Ramos (cell line): Measurements from ENCODE around the gene F11R.
"Not testable (repeated sequence)": the region's sequence is repeated elsewhere in the genome, so short reads cannot be mapped to it uniquely, and the experiment has no call there.

Source experiments
- in situ Hi-C: fragments of 300-500 bp; cut with MboI; formaldehyde crosslinking; loops from one replicate; pipeline ENCODE4 v1.14.3; 2022; ENCODE audit warnings: low sequenced_read_pairs; ENCODE audit not compliant: unreplicated experiment

Gene F11R

DNA sequence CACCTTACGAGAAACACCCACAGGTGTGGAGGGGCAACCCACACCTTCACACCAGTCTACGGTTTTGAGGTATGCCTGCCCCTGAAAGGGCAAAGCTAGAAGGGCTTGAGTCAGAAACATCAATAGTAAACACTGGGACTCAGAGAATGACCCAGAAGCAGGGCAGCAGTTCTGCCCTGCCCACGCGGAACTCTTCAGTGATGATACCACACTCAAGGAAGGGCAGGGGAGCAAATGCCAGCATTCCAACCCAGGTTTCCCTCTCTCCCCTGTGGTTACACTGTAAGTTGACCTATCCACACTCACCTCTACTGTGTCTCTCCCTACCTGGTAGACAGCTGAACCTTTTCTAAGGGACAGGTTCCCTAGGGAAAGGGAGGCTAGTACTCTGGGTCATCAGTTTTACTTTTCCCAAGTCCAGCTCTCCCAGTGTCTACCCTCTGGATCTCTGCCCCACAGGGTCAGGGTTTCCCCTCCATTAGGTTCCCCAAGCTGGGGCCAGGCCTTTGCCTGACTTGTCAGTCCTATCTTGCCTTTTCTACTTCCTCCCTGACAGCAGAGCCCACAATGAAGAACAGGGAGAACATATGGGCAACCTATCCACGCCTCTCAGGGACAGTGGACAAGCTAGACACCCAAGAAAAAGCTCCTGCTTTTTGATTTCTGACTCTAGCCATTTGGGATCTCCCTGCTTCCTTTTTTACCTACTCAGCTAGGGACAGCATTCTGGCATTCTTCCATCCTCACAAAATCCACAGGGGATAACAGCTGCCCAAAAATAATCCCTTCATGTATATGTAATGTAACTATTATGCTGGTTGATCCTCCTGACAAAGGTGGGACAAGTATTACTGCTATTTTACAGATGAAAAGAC is 3.0 kb downstream of the F11R start:
- in situ Hi-C loops: no loop called here

DNA sequence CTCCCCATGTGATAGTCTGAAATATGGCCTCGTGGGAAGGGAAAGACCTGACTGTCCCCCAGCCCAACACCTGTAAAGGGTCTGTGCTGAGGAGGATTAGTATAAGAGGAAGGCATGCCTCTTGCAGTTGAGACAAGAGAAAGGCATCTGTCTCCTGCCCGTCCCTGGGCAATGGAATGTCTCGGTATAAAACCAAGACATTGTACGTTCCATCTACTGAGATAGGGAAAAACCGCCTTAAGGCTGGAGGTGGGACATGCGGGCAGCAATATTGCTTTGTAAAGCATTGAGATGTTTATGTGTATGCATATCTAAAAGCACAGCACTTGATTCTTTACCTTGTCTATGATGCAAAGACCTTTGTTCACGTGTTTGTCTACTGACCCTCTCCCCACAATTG is 3.8 kb downstream of the F11R start:
- in situ Hi-C loops: not testable (repeated sequence)

DNA sequence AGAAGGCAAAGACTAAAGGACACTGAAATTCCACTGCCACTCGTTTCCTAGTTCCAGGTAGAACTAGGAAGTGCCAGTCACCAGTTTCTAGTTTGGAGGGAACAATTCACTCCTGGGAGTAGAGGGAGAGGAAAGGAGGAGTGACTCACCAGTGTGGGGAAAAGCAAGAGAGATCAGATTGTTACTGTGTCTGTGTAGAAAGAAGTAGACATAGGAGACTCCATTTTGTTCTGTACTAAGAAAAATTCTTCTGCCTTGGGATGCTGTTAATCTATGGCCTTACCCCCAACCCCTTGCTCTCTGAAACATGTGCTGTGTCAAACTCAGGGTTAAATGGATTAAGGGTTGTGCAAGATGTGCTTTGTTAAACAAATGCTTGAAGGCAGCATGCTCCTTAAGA is 4.3 kb downstream of the F11R start:
- in situ Hi-C loops: not testable (repeated sequence)

DNA sequence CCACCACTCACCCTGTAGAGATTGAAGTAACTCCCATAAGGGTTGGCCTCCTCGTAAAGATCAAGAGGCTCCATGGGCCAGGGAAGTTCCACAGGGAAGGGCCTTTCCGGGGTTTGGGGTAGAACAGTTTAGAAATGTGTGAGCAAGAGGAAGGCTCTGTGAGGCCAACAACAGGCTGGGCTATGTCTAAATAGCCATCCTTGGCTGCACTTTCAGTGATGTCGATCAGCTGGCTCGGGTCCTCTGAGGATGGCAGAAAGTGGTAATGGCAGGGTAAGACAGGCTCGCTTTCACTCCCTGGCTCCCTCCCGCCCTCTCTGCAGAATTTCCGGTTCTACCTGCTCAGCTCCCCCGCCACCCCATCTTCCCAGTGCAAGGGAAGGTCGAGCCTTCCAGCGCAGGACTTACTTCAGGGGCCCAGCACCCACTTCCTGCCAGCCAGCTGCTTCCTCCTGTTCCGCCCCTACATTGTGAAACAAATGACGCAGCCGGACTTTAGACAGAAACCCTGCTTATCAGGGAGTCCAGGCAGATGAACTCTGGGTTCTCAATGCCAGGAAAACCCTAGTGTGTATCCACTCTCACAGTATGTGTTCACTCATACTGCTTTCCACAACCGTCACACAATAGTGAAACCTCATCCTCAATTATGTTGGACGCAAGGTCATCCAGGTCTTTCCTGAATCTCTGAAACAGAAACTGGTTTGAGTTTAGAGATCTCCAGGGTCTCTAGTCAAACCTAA is 7.3 kb downstream of the F11R start:
- in situ Hi-C loops: no loop called here

DNA sequence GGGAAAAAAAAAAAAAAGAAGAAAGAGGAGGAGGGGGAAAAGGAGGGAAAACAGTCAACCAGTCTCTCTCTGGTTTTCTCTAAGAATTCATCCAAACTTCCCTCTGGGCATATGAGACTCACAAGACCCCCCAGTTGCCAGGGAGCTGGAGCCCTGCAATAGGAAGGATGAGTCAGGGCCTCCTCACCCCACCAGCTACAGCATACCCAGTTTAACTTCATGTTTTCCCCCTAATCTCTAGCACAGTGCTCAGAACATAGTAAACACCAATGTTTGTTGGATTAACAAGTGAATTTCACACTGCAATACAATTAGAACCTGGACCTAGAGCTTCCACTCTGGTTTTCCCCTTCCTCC is 7.8 kb downstream of the F11R start:
- in situ Hi-C loops: no loop called here

DNA sequence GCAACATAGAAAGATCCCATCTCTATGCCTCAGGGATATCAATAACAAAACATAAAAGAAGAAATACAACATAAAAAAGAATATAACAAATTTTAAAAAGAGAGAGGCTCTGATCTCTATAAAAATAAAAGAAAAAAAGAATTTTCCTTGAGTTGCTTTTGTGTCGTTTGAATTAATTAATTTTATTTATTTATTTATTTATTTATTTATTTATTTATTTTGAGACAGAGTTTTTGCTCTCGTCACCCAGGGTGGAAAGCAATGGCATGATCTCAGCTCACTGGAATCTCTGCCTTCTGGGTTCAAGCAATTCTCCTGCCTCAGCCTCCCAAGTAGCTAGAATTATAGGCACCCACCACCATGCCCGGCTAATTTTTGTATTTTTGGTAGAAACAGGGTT is 8.5 kb downstream of the F11R start:
- in situ Hi-C loops: no loop called here

DNA sequence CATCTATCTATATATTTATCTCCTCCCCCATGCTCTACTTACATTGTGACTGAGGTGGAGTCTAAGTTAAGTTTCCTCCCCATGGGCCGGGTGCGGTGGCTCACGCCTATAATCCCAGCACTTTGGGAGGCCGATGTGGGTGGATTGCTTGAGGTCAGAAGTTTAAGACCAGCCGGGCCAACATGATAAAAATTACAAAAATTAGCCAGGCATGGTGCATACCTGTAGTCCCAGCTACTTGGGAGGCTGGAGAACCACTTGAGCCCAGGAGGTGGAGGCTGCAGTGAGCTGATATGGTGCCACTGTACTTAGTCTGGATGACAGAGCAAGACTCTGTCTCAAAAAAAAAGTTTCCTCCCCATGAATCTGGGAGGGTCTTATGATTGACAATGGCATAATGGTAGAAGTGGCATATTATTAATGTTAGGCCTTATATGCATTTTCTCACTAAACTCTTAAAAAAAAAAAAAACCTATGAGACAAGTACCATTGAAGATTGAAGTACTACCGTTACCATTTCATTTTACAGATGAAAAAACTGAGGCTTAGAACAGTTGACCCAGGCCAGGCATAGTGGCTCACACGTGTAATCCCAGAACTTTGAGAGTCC is 11.2 kb downstream of the F11R start:
- in situ Hi-C loops: no loop called here

DNA sequence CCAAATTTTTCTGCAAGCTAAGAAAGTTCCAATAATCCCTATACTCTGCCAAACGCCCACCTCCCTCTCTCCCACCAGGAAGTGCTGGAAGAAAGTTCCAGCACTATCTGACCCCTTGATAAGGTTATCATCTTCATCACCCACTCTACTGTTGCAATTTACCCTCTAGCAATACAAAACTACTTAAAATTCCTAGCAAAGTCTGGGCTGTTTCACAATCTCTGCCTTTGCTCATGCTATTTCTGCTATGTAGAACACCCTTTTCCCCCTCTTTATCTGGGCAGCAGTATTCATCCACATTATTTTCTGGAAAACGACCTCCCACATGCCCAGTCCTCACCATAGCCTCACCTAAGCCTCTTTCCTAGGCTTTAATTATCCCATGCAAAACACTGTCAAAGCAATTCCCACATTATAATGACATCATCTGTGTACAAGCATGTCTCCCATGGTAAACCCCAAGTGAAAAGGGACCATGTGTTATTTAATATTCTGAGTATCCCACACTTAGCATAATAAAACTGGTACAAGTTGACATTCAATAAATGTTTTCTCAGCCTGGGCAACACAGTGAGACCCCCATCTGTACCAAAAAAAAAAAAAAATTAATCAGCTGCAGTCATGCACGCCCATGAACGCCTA is 12.0 kb downstream of the F11R start:
- in situ Hi-C loops: no loop called here

DNA sequence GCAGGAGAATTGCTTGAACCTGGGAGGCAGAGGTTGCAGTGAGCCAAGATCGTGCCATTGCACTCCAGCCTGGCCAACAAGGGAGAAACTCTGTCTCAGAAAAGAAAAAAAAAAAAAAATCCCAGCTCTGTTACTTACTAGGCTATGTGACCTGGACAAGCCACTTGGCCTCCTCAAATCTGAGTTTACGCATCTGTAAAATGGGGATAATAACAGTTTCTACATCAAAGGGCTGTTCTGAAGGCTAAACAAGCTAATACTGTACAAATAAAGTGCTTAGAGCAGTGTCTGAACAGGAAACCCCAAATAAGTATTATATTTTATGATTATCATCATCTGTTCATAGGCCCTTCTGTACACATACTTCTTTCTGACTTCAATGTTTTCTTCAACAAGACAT is 13.6 kb downstream of the F11R start:
- in situ Hi-C loops: no loop called here

DNA sequence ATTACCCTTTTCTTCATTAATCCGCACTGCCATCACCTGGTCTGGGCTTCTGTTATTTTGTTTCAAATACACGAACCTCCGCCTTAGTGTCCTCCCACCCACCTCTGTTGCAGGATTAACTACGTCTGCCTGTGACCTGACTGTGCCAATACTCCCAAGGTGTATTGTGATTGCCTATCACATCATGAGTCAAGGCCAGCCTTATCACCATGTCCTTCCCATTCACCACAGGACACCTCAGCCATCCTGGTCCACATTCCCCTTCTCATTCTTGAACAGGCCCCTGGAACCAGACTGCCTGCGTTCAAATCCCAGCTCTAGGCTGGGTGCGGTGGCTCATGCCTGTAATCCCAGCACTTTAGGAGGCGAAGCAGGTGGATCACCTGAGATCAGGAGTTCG is 14.4 kb downstream of the F11R start:
- in situ Hi-C loops: no loop called here

DNA sequence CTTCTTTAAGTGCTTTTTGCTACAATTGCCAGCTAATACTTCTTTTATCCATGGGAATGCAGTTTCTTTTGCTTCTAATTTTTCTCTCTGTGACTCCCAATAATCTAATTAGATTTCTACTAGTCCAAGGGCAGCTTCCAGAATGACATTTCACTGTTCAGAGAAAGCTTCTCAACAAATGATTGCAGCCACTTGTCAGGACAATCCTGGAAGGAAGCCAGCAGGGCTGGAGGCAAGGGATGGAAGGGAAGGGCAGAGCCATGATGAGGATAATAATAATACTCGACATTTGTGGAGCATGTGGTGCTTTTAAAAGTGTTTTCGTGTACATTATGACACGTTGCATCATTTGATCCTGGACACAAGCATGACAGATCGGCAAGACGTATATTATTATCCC is 19.4 kb downstream of the F11R start:
- in situ Hi-C loops: no loop called here

DNA sequence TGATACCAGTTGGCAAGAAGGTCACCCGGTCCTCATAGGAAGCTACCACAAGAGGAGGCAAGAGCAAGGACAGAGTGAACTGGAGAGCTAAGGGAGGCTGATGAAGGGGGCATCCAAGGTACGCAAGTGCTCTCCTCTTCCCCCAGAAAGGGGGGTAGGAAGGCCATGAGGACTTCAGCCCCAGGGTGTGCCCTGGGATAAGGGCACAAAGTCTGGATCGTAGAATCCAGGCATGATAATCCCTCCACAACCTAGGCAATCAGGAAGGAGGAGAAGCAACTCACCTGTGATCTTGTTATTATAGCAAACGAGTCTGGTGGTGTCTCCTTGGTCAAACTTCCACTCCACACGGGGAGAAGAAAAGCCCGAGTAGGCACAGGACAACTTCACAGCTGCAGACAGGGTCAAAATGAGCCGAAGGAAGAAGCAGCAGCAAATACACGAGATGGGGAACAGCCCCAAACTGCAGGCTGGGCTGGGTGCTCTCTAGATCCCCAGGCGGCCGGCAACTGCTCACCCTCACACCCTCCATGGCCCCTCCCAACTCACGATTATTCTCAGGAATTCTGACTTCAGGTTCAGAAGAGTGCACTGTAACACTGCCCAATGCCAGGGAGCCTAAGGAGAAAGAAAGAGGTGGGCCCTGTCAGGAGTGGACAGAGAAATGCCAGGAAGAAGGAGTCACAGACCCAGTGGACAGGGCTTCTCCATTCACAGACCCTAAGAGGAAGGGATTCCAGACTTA is 20.0 kb downstream of the F11R start:
- in situ Hi-C loops: no loop called here

DNA sequence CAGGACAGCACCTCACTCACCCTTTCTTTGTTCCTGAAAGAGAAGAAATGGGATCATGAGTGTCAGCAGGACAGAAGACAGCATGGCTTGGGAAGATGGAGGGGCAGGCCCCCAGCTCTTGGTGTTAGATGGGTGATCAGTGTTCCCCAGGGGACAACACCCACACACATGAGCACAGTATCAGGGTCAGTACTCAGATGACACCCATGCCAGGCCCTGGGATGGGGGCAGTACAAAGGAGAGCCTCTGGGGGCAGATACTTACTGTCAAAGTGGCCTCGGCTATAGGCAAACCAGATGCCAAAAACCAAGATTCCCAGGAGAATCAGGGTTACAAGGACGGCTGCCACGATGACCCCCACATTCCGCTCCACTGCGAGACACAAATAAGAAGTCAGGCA is 21.6 kb downstream of the F11R start:
- in situ Hi-C loops: loop anchor here (10.0 kb wide), 1 partner anchor 95 kb away; the partner anchor contains the start of gene KLHDC9

DNA sequence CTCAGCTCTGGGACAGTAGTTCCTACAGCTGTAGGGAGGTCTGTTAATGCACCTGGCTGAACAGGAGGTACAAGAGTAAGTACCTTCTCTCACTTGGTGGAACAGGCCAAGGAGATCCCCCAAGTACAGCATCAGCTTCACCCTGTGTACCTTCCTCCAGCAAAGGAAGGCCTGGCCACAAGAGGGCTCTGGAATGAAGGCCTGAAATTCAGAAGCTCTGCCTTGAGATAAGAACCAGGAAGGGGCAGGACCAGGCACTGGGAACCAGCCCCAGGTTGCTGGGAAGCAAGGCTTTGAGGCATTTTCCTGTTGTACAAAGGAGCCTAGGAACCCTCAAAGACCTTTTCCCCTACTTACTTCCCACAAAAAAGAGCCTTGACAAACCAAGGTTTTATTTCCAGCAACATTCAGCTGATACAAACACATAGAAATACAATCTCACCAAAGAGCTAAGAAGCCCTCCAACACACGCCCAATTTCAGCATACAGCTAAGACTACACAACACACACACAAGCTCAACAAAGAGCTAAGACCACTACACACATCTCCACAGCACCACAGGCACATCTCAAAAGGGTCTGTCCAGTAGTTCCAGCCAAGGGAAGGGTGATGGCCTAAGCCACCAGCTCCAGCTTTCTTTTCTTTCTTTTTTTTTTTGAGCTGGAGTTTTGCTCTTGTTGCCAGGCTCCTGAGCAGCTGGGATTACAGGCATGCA is 23.5 kb downstream of the F11R start:
- in situ Hi-C loops: loop anchor here (10.0 kb wide), 1 partner anchor 97 kb away; the partner anchor contains the start of gene KLHDC9

DNA sequence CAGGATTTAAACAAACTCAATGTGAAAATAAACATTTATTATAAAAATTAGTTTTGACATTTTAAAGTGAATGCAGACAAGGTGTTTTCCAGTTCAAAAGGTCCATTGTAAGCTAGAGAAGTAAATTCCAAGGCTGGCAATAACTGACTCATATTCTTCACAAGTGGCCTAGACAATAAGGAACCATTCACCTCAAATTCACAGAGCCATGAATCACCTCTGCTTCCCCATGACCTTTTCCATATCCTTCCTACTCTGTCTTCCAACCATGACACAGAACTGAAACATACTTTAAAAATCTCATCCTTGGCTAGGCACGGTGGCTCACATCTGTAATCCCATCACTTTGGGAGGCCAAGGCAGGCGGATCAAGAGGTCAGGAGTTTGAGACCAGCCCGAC is 24.8 kb downstream of the F11R start:
- in situ Hi-C loops: loop anchor here (10.0 kb wide), 1 partner anchor 99 kb away; the partner anchor contains the start of gene KLHDC9

DNA sequence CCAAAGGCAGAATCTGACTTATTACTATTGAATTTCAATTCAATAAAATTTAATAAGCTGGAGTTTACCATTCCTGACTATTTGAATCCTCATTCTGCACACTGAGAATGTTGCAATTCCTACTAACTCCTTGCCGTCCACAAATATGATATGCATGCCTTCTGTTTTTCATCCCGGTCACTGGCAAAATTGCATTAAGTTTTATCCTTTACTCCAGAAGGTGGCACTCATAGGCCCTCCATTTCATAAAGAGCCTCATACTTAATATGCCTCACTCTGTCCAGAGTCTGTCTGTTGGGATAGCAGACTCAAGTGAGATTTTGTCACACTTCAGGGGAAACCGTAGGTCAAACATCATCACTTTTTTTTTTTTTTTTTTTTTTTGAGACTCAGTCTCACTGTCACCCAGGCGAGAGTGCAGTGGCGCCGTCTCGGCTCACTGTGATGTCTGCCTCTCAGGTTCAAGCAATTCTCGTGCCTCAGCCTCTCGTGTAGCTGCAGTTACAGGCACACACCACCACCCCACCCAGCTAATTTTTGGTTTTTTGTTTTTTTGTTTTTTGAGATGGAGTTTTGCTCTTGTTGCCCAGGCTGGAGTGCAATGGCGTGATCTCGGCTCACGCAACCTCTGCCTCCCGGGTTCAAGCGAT is 27.3 kb downstream of the F11R start:
- in situ Hi-C loops: loop anchor here (10.0 kb wide), 1 partner anchor 101 kb away; the partner anchor contains the start of gene KLHDC9

DNA sequence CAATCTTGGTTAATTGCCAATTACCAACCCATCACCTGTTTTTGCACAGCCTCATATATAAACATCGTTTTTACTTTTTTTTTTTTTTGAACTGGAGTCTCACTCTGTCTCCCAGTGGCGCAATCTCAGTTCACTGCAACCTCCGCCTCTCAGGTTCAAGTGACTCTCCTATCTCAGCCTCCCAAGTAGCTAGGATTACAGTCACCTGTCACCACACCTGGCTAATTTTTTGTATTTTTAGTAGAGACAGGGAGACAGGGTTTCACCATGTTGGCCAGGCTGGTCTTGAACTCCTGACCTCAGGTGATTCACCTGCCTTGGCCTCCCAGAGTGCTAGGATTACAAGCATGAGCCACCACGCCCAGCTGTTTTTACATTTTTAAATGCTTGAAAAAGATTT is 28.9 kb downstream of the F11R start:
- in situ Hi-C loops: loop anchor here (10.0 kb wide), 1 partner anchor 103 kb away; the partner anchor contains the start of gene KLHDC9

DNA sequence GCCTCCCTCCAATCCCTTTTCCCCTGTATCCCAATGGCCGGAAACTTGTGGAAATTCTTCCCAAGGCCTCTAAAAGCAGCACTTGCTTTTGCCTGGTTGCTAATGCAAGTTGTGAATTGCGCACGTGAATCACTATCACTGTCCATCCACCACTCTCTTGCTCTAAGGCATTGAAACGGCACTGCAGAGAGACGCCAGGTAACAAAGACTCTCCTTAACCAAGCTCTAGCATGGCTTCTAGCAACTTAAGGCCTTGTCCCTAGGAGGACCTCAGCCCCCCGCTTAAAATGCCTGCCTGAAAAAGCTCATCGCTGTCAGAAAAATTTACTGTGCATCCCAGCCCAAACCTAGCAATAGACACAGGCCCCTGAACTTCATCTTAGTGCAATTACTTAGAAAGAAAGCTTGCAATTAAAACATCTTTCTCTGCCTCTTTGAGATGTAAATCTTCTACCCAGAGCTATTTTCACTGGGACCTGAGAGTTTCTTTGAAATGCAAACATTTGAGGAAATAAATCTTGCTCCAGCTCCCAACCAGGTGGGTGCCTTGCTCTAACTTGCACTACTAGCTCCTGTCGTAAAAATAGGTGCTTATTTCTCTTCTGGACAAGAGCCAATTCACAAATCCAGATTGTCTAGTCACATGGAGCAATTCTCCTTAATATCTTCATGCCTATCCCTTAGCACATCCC is 33.4 kb downstream of the F11R start:
- in situ Hi-C loops: no loop called here
